GM06990 (cell line): ENCODE data around the gene ESRP2.

Source experiments
- DNase-seq: peaks from one replicate; pipeline ENCODE4 v3.0.0-alpha.2; 2011; ENCODE audit not compliant: insufficient read length; ENCODE audit errors: extremely low read depth
- H3K27me3 ChIP-seq: replicated peaks from 2 replicates; pipeline ENCODE4 v1.6.0; 2011; ENCODE audit warnings: low read length; ENCODE audit not compliant: control insufficient read depth, insufficient read depth
- H3K36me3 ChIP-seq: 2 replicates; pipeline ENCODE4 v1.5.1; 2011; ENCODE audit warnings: low read length; ENCODE audit not compliant: control insufficient read depth, insufficient read depth
- H3K4me3 ChIP-seq: replicated peaks from 2 replicates; pipeline ENCODE4 v1.5.1; 2011; ENCODE audit warnings: low read depth, mild to moderate bottlenecking, control low read depth, low read length
- TF ChIP-seq, protein P1 (sequence below): IDR thresholded peaks from 2 replicates; pipeline ENCODE4 v1.5.1; 2011; ENCODE audit warnings: low read length, control low read depth, mild to moderate bottlenecking, inconsistent platforms; ENCODE audit not compliant: insufficient read depth, poor library complexity, severe bottlenecking

Gene ESRP2

DNA sequence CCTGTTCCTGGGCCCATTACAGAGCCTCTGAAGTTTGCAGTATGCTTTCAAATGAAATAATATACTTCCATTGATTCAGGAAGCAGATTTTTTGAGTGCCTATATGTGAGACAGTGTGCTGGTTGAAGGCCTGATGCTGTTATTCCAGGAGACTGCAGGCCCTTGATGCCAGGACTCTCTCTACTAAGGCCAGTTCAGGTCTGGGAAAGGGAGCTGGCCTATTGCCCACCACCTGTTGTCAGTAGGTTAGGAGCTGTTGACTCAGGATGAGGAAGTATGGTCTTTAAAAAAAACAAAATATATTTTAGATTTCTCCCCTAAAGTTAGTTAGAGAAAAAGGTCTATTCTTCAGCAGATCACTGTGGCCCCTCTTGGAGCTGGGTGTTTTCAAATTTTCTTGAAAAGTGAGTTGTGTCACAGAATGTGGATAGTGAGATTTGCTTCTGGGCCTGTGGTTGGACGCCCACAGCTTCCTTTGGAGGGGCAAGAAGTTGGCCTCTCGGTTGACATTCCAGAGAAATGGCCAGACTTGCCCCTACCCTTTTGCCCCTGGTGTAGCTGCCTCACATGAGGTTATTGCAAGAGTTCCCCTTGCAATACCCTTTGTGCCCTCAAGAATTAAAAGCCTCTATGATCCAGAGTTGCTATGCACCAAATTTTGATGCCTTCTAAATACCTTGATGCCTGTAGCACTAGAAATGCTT is 7.9 kb downstream of the ESRP2 start:
- Histone ChIP-seq H3K36me3 (peaks cover 3% of the 10 kb centered on the region; the same call in 1 of the 2 replicates), H3K4me3 (no peak overlapping the region), H3K27me3 (no peaks in the 10 kb centered on the region)
- TF ChIP-seq, protein P1, sequence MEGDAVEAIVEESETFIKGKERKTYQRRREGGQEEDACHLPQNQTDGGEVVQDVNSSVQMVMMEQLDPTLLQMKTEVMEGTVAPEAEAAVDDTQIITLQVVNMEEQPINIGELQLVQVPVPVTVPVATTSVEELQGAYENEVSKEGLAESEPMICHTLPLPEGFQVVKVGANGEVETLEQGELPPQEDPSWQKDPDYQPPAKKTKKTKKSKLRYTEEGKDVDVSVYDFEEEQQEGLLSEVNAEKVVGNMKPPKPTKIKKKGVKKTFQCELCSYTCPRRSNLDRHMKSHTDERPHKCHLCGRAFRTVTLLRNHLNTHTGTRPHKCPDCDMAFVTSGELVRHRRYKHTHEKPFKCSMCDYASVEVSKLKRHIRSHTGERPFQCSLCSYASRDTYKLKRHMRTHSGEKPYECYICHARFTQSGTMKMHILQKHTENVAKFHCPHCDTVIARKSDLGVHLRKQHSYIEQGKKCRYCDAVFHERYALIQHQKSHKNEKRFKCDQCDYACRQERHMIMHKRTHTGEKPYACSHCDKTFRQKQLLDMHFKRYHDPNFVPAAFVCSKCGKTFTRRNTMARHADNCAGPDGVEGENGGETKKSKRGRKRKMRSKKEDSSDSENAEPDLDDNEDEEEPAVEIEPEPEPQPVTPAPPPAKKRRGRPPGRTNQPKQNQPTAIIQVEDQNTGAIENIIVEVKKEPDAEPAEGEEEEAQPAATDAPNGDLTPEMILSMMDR, result no peak
- DNase-seq, result no peak

DNA sequence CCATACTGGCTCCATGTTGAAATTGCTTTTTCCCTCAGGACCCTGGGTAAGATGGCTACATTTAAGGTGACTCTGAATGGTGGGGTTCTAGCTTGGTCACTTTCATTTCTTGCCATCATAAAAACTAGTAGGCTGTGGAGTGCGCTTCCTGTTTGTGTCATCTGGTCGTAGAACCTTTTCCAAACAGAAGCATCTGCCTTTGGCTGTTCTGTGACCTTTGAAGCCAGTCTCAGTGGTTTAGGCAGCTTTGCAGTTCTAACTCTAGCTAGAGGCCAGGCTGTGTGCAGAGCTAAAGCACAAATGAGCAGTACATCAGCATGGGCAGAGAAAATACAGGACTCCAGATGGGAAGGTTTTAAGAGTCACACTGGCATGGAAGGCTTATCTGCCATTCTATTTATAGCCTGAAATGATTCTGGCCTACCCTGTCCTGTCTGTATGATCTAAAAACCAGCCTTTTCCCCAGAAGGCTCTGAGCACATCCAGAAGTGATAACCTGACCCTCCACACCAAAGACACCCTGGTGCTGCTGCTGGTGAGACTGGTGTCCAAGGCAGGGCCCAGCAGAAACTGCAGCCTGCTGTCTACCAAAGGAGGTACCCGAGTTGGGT is 8.6 kb downstream of the ESRP2 start:
- peaks cover 3% of the 10 kb centered on the region; the same call in 1 of the 2 replicates for H3K36me3 ChIP-seq
- H3K4me3 ChIP-seq, result no peak overlapping the region
- TF ChIP-seq, protein P1, result no peak
- DNase-seq, result no peak
- H3K27me3 ChIP-seq, result no peaks in the 10 kb centered on the region

DNA sequence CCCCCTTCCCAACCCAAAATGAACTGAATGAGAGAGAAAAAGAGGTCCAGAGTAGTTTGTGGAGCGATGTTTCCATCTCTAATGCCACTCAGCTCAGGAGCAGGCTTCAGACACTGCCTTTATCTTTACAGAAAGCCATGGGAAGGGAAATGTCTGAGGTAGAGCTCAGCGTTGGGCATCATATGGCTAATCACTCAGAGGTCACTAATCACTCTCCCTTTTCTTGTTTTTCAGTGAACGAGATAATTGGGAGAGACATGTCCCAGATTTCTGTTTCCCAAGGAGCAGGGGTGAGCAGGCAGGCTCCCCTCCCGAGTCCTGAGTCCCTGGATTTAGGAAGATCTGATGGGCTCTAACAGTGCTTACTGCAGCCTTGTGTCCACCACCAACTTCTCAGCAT is 9.8 kb downstream of the ESRP2 start:
- Histone ChIP-seq H3K4me3 (no peak overlapping the region), H3K36me3 (peaks cover 3% of the 10 kb centered on the region; the same call in 1 of the 2 replicates), H3K27me3 (no peaks in the 10 kb centered on the region)
- TF ChIP-seq, protein P1, result no peak
- DNase-seq, result no peak

DNA sequence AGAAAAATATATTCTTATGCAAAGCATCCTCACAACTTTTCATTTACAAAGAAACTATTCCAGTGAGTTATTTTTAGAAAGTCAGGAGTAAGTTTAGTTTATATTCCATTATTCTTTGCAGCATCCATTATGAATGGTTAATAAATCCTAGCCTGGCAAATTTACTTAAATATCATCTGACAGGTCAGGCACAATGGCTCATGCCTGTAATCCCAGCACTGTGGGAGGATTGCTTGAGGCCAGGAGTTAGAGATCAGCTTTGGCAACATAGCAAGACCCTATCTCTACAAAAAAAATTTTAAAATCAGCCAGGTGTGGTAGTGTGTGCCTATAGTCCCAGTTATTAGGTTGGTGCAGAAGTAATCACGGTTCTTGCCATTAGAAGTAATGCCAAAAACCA is 12.9 kb downstream of the ESRP2 start:
- TF ChIP-seq, protein P1, result no peak
- H3K27me3 ChIP-seq, result no peaks in the 10 kb centered on the region
- H3K36me3 ChIP-seq, result peaks cover 3% of the 10 kb centered on the region; the same call in 1 of the 2 replicates
- DNase-seq, result no peak
- H3K4me3 ChIP-seq, result no peak overlapping the region

DNA sequence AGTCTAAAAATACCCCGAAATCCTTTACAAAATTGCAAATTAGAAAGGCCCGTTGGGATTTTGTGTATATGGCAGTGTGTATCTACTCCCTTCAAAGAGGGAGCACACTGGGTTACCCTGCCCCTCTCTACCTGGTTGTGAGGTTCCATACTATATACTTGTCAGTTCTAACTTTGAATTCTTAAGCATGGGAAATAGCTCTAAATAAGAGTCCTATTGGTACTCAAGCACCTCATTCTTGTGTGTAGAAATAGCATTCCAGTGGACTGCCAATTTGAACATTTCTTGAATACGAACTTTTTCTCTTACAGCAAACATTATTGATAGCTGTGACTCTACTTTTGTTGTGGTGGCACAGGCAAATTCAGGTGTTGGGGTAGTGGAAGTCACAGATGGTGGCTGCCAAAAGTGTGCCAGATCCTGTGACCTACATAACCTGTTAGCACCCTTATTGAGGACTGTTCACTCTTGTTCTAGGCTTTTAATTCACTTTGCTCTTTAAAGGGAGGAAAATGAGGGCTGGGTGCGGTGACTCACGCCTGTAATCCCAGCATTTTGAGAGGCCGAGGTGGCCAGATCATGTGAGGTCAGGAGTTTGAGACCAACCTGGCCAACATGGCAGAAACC is 16.1 kb downstream of the ESRP2 start:
- no peak for DNase-seq
- Histone ChIP-seq H3K36me3 (no peaks in the 10 kb centered on the region; the same call in 1 of the 2 replicates), H3K4me3 (no peak overlapping the region), H3K27me3 (no peaks in the 10 kb centered on the region)
- TF ChIP-seq, protein P1, result no peak
